Neural progenitor cell (in vitro differentiated cells): ENCODE results near the gene LAP3. TPM values are rescaled to one million over a fixed set of nuclear protein-coding genes. Genes with fewer than 3 reads are reported as not detected.

Experiments used
- DNase-seq: peaks from one replicate; pipeline ENCODE4 v3.0.0-alpha.2; 2016; ENCODE audit warnings: low spot score
- H2AFZ ChIP-seq: fragments of 200-600 bp; sonication (generic); replicated peaks from 2 replicates; pipeline ENCODE4 v1.6.1; 2016; ENCODE audit warnings: antibody characterized with exemption
- H3F3A ChIP-seq: fragments of 200-600 bp; sonication (generic); 2 replicates; pipeline ENCODE4 v1.6.1; 2016; ENCODE audit warnings: antibody characterized with exemption, low read depth
- H3K27ac ChIP-seq: fragments of 200-600 bp; sonication (generic); 2 replicates; pipeline ENCODE4 v1.5.1; 2016; ENCODE audit warnings: mild to moderate bottlenecking
- H3K27me3 ChIP-seq: fragments of 200-600 bp; sonication (generic); 2 replicates; pipeline ENCODE4 v1.6.1; 2016; ENCODE audit warnings: mild to moderate bottlenecking, moderate library complexity
- H3K36me3 ChIP-seq: fragments of 200-600 bp; sonication (generic); 2 replicates; pipeline ENCODE4 v1.5.1; 2016
- H3K4me1 ChIP-seq: fragments of 200-600 bp; sonication (generic); 2 replicates; pipeline ENCODE4 v1.6.1; 2016; ENCODE audit warnings: mixed run types
- H3K4me2 ChIP-seq: fragments of 200-600 bp; sonication (generic); 2 replicates; pipeline ENCODE4 v1.6.1; 2016
- H3K4me3 ChIP-seq: fragments of 200-600 bp; sonication (generic); 2 replicates; pipeline ENCODE4 v1.5.1; 2016
- H3K79me2 ChIP-seq: fragments of 200-600 bp; sonication (generic); 2 replicates; pipeline ENCODE4 v1.6.1; 2016; ENCODE audit warnings: low read depth
- H3K9ac ChIP-seq: fragments of 200-600 bp; sonication (generic); 2 replicates; pipeline ENCODE4 v1.6.1; 2016
- H3K9me3 ChIP-seq: fragments of 200-600 bp; sonication (generic); 2 replicates; pipeline ENCODE4 v1.5.1; 2016; ENCODE audit warnings: low read depth
- H4K20me1 ChIP-seq: fragments of 200-600 bp; sonication (generic); 2 replicates; pipeline ENCODE4 v1.6.1; 2016; ENCODE audit warnings: low read depth
- H3K27ac Mint-ChIP-seq: 3 replicates; pipeline ENCODE4 v1.8.0; 2021; ENCODE audit warnings: mixed read lengths
- H3K27me3 Mint-ChIP-seq: 2 replicates; pipeline ENCODE4 v1.8.0; 2022; ENCODE audit warnings: low read depth, mild to moderate bottlenecking, inconsistent platforms, moderate library complexity, mixed read lengths; ENCODE audit not compliant: insufficient read depth
- H3K36me3 Mint-ChIP-seq: 3 replicates; pipeline ENCODE4 v1.8.0; 2021; ENCODE audit warnings: mixed read lengths
- H3K4me1 Mint-ChIP-seq: 3 replicates; pipeline ENCODE4 v1.8.0; 2021; ENCODE audit warnings: mixed read lengths
- H3K4me3 Mint-ChIP-seq: 3 replicates; pipeline ENCODE4 v1.8.0; 2021; ENCODE audit warnings: mild to moderate bottlenecking, moderate library complexity, mixed read lengths
- H3K9me3 Mint-ChIP-seq: 3 replicates; pipeline ENCODE4 v1.8.0; 2020; ENCODE audit warnings: mixed read lengths
- EZH2 ChIP-seq: fragments of 200-600 bp; sonication (generic); IDR thresholded peaks from 2 replicates; pipeline ENCODE4 v1.6.1; 2017; ENCODE audit warnings: antibody characterized with exemption, mild to moderate bottlenecking, moderate library complexity
- EZH2phosphoT487 ChIP-seq: fragments of 200-600 bp; sonication (generic); IDR thresholded peaks from 2 replicates; pipeline ENCODE4 v1.6.1; 2017; ENCODE audit warnings: antibody characterized with exemption
- total RNA-seq: library from RNA; depleted of rRNA; stranded (reverse); fragments of >200 nt; gene quantifications from 2 replicates; pipeline ENCODE4 v1.2.3, GENCODE V29; 2015; ENCODE audit warnings: low replicate concordance
- TF ChIP-seq, protein P1 (sequence below): fragments of 200-600 bp; sonication (generic); IDR thresholded peaks from 2 replicates; pipeline ENCODE4 v1.5.1; 2017; ENCODE audit warnings: antibody characterized with exemption, mild to moderate bottlenecking

The LAP3 gene
- total RNA-seq, 1 donor from 2014 or later, result 58.3 TPM

- Histone ChIP-seq H3K9ac (no peak overlapping the region), H3K9me3 (no peaks in the 10 kb centered on the region), H3K36me3 (no peaks in the 10 kb centered on the region), H3K4me3 (no peak overlapping the region), H3K27me3 (no peaks in the 10 kb centered on the region), H3K27ac (no peak overlapping the region), H3K4me1 (no peaks in the 10 kb centered on the region), H3K79me2 (no peaks in the 10 kb centered on the region), H4K20me1 (no peaks in the 10 kb centered on the region), H2AFZ (no peak overlapping the region), H3K4me2 (no peak overlapping the region), H3F3A (no peaks in the 10 kb centered on the region)
- no peak overlapping the region for H3K27ac Mint-ChIP-seq
- H3K36me3 Mint-ChIP-seq, result no peaks in the 10 kb centered on the region
- peaks cover 3% of the 10 kb centered on the region for H3K27me3 Mint-ChIP-seq
- no peaks in the 10 kb centered on the region for H3K4me1 Mint-ChIP-seq
- no peaks in the 10 kb centered on the region for H3K9me3 Mint-ChIP-seq
- no peak overlapping the region for H3K4me3 Mint-ChIP-seq
- no peak for DNase-seq
- TF ChIP-seq EZH2 (no peak), EZH2phosphoT487 (no peak)
- TF ChIP-seq, protein P1, sequence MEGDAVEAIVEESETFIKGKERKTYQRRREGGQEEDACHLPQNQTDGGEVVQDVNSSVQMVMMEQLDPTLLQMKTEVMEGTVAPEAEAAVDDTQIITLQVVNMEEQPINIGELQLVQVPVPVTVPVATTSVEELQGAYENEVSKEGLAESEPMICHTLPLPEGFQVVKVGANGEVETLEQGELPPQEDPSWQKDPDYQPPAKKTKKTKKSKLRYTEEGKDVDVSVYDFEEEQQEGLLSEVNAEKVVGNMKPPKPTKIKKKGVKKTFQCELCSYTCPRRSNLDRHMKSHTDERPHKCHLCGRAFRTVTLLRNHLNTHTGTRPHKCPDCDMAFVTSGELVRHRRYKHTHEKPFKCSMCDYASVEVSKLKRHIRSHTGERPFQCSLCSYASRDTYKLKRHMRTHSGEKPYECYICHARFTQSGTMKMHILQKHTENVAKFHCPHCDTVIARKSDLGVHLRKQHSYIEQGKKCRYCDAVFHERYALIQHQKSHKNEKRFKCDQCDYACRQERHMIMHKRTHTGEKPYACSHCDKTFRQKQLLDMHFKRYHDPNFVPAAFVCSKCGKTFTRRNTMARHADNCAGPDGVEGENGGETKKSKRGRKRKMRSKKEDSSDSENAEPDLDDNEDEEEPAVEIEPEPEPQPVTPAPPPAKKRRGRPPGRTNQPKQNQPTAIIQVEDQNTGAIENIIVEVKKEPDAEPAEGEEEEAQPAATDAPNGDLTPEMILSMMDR, result no peak
Observed at GRCh38 chr4:17561195-17561909, 15.6 kb upstream of the LAP3 start.

- H3K4me1 Mint-ChIP-seq, result no peaks in the 10 kb centered on the region
- DNase-seq, result peak; percentile 36
- Histone ChIP-seq H3K27ac (no peak overlapping the region), H3K79me2 (no peaks in the 10 kb centered on the region), H3K36me3 (no peaks in the 10 kb centered on the region), H3K27me3 (no peaks in the 10 kb centered on the region), H3K4me2 (no peak overlapping the region), H3K9me3 (no peaks in the 10 kb centered on the region), H4K20me1 (no peaks in the 10 kb centered on the region), H3K9ac (no peak overlapping the region), H3F3A (no peaks in the 10 kb centered on the region), H2AFZ (no peak overlapping the region), H3K4me3 (no peak overlapping the region), H3K4me1 (no peaks in the 10 kb centered on the region)
- no peaks in the 10 kb centered on the region for H3K9me3 Mint-ChIP-seq
- no peak overlapping the region for H3K4me3 Mint-ChIP-seq
- H3K27me3 Mint-ChIP-seq, result peaks cover 3% of the 10 kb centered on the region
- no peak for TF ChIP-seq EZH2
- TF ChIP-seq, protein P1, result peak; percentile 41
- TF ChIP-seq EZH2phosphoT487, result no peak
- H3K36me3 Mint-ChIP-seq, result no peaks in the 10 kb centered on the region
- no peak overlapping the region for H3K27ac Mint-ChIP-seq
Observed at GRCh38 chr4:17562157-17562556, 14.8 kb upstream of the LAP3 start.

DNA sequence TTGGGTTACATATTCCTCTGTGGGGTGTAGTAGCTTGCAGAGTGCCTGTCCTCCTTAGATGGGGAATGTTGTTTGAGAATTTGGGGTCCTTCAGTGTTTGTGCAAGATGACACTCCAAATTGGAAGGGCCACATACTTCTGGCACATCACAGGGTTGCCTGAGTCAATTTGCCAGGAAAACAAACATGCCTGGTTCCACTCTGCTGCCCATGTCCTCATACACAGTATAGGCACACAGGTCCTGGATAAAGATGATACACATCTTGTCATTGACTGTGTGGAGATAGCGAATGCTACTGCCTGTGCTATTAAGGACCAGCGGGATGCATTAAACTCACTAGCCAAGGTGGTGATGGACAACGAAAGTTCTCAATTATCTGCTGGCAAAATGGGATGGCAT, 11.2 kb upstream of the LAP3 start:
- Histone ChIP-seq H2AFZ (no peak overlapping the region), H3K27me3 (no peaks in the 10 kb centered on the region), H3K4me2 (no peak overlapping the region), H3K36me3 (no peaks in the 10 kb centered on the region), H3K4me1 (no peaks in the 10 kb centered on the region), H3K4me3 (no peak overlapping the region), H3K9me3 (no peaks in the 10 kb centered on the region), H3F3A (no peaks in the 10 kb centered on the region), H4K20me1 (no peaks in the 10 kb centered on the region), H3K9ac (no peak overlapping the region), H3K27ac (no peak overlapping the region), H3K79me2 (no peaks in the 10 kb centered on the region)
- Mint-ChIP-seq H3K4me1 (no peaks in the 10 kb centered on the region), H3K4me3 (no peak overlapping the region), H3K36me3 (no peaks in the 10 kb centered on the region), H3K9me3 (peaks cover 2% of the 10 kb centered on the region), H3K27ac (no peak overlapping the region), H3K27me3 (peaks cover 3% of the 10 kb centered on the region)
- no peak for DNase-seq
- TF ChIP-seq EZH2phosphoT487, result no peak

GRCh38 chr4:17567271-17567670, 9.7 kb upstream of the LAP3 start:
- Mint-ChIP-seq H3K4me3 (no peak overlapping the region), H3K9me3 (peaks cover 2% of the 10 kb centered on the region), H3K4me1 (no peaks in the 10 kb centered on the region), H3K27me3 (peaks cover 3% of the 10 kb centered on the region), H3K27ac (no peak overlapping the region), H3K36me3 (no peaks in the 10 kb centered on the region)
- Histone ChIP-seq H3K79me2 (no peaks in the 10 kb centered on the region), H4K20me1 (no peaks in the 10 kb centered on the region), H2AFZ (no peak overlapping the region), H3K4me3 (no peak overlapping the region), H3K27ac (no peak overlapping the region), H3K4me2 (no peak overlapping the region), H3K4me1 (no peaks in the 10 kb centered on the region), H3K36me3 (no peaks in the 10 kb centered on the region), H3K9ac (no peak overlapping the region), H3K27me3 (no peaks in the 10 kb centered on the region), H3F3A (no peaks in the 10 kb centered on the region), H3K9me3 (no peaks in the 10 kb centered on the region)
- DNase-seq, result no peak
- TF ChIP-seq EZH2, result no peak
- TF ChIP-seq, protein P1, result no peak
- no peak for TF ChIP-seq EZH2phosphoT487
